UCSD-AML1 (cell line): Measurements from ENCODE around the gene ERCC6L2.

Experiments used
- DNase-seq: peaks from one replicate; lab custom pipeline; 2025; ENCODE audit not compliant: unreplicated experiment; lab: John Stamatoyannopoulos, UW

Gene ERCC6L2

GRCh38 chr9:95912773-95913172, 37.3 kb downstream of the ERCC6L2 start:
- DNase-seq = no peak

DNA sequence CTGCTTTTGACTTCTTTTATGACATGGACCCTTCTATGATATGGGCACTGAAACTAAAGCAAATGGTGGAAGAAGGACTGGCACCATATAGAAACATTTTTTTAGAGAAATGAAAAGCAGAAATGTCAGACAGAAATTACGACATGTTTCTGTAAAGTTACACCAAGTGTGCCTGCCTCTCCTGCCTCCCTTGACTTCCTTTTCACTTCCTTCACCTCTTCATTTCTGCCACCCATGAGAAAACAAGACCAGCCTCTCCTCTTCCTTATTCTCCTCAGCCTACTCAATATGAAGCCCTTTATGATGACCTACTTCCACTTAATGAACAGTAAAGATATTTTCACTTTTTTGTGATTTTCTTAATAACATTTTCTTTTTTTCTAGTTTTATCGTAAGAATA, 44.5 kb downstream of the ERCC6L2 start:
- no peak for DNase-seq

DNA sequence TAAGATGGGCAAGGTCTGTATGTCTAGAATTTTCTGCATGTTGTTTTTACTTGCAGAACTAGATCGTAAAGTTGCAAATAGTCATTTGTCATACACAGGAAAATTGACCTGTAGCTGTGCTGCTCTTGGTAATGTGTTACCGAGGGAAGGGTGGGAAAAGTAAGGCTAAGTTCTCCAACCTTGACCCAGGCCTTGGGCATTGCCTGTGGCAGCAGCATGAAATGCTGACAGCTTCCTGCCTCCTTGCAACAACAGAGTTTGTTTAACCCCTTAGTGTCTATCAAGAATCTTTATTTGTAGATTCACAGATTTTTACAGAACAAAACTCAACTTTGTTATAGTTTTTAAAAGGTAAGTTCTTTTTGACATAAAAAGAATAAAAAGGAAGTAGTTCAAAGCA, 48.3 kb downstream of the ERCC6L2 start:
- no peak for DNase-seq

GRCh38 chr9:95924987-95925386, 49.5 kb downstream of the ERCC6L2 start:
- no peak for DNase-seq

- DNase-seq = no peak
These were observed 51.9 kb downstream of the ERCC6L2 start for GRCh38 chr9:95927271-95928004.

DNA sequence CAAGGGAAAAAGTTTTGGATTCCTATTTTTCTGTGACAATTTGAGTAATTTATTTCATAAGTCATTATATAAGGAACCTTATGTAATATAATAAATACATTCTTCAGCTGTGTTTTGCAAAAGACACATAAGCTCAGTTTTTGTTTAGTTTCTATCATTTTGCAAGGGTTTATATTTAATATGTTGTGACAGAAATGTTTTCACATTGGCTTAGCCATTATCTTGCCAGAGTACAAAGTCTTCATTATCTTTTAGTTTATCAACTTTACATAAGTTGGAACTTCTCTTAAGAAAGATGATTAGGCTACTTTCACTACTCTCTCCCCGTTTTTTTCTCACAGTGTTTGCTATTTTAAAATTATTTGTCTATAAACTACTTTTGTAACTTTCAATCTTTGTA, 54.8 kb downstream of the ERCC6L2 start:
- no peak for DNase-seq

DNA sequence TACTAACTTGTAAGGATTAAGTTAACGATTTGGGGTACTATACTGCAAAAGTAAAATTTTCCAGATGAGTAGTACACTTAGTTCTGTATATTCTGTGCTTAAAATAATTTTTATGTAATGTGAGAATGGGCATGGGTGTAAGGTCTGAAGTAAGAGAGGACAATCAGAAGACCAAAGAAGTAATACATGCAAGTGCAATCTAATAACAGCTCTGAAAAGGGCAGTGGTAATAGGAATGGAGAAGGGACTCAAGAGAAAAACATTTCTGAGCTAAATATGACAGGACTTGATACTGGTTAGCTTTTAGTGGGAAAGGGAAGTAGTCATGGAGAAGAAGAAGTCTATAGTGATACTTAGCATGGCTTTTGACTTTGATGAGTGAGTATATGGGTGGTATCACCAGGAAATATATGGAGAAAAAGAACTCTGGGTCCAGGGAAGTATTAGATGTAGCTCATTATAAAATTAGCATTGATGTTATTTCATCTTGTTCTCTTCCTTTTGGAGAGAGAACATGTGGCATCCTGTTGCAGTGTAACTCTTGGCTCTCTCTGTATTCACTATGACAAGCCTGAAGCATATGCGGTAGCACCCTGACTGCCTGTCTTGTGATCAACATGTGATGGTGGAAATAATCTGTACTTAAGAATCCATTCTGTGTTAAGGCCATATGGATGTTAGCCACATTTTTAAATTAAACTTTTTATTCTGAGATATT, 60.5 kb downstream of the ERCC6L2 start:
- no peak for DNase-seq

GRCh38 chr9:95936579-95937075, 61.1 kb downstream of the ERCC6L2 start:
- DNase-seq = no peak

GRCh38 chr9:95937131-95937530, 61.6 kb downstream of the ERCC6L2 start:
- no peak for DNase-seq

- DNase-seq = no peak
These were observed 63.2 kb downstream of the ERCC6L2 start for GRCh38 chr9:95938724-95939123.

GRCh38 chr9:95939472-95939871, 64.0 kb downstream of the ERCC6L2 start:
- no peak for DNase-seq

GRCh38 chr9:95940265-95940664, 64.8 kb downstream of the ERCC6L2 start:
- DNase-seq = no peak

- DNase-seq = no peak
These were observed 66.5 kb downstream of the ERCC6L2 start for GRCh38 chr9:95942016-95942415.

DNA sequence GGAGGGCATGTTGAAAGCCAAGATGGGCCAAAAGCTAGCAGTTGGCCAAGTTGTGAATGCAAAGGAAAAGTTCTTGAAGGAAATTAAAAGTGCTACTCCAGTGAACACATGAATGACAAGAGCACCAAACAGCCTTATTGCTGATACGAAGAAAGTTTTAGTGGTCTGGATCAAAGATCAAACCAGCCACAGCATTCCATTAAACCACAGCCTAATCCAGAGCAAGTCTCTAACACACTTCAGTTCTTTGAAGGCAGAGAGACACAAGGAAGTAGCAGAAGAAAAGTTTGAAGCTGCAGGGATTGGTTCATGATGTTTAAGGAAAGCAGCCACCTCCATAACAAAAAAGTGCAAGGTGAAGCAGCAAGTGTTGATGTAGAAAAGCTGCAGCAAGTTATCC, 71.6 kb downstream of the ERCC6L2 start:
- DNase-seq = no peak

DNA sequence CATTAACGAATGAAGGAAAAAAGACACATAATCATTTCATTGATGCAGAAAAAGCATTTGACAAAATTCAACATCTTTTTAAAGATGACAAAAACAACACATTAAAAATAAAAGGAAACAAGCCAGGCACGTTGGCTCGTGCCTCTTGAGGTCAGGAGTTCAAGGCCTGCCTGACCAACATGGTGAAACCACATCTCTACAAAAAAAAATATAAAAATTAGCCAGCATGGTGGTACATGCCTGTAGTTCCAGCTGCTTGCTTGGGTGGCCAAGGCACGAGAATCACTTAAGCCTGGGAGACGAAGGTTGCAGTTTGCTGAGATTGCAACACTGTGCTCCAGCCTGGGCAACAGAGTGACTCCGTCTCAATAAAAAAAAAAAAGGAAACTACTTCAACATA, 77.0 kb downstream of the ERCC6L2 start:
- no peak for DNase-seq

DNA sequence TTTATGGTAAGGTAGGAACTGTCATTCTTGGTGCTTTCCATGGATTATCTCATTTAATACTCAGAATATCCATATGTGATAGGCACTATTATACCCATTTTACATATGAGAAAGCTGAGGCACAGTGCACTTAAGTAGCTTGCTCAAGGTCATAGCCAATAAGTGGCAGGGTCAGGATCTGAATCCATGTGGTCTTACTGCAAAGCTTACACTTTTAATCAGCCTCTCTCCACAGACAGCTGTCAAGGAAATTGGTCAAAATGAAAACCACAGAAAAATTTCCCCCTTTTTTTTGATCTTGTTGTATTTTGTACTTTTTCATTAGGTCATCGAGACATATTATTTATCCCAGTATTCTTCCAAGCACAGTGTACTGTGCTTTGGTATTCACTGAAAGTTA, 78.5 kb downstream of the ERCC6L2 start:
- no peak for DNase-seq

GRCh38 chr9:95954940-95955339, 79.4 kb downstream of the ERCC6L2 start:
- DNase-seq = no peak

- DNase-seq = no peak
These were observed 87.4 kb downstream of the ERCC6L2 start for GRCh38 chr9:95962936-95963335.

DNA sequence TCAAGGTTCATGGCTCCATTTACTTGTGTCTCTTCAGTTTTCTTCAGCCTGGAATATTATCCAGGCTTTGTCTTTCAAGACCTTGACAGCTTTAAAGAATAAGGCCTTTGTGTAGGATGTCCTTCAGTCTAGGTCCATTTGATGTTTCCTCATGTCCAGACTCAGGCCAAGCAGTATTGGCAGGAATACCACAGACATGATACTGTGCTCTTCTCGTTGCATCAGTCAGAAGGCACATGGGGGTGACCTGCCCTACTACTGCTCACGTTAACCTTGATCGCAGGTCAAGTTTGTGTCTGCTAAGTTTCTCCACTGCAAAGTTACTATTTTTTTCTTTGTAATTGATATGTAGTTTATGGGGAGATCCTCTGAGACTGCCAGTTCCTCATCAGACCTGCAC, 88.2 kb downstream of the ERCC6L2 start:
- DNase-seq = no peak

DNA sequence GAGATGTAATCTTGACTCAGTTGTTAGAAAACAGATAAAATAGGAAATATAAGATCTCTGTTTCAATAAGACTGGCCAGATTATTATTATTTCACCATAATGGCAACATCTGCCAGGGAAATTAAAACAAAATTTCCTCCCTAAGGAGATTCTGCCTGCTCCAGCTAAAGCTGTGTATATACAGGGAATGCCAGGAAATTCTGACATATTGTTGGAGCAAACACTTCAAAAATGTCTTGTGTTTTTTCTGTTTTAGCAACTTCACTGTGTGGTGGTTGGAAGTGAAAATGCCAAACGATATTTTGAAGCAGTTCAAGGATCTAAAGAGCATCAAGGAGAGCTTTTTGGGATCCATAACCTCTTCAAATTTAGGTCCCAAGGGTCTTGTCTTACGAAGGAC, 90.8 kb downstream of the ERCC6L2 start:
- DNase-seq = no peak

DNA sequence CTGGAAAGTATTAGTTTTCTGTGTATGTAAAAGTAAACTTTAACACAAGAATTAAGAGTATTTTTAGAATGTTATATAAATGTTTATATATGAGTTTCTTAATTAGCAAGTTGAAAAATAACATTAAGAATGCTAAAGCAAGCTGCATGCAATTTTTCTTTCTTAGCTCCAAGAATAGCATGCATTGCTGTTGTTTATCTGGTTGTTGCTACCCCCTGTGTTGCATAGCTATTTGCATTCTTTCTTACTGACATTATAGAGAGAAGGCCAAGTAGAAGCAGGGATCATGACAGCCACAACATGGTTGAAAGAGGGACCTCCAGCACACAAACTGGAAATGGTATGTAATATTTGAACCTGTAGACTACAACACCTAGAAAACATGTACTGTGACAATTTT, 94.8 kb downstream of the ERCC6L2 start:
- DNase-seq = no peak

GRCh38 chr9:95971815-95972214, 96.3 kb downstream of the ERCC6L2 start:
- no peak for DNase-seq

GRCh38 chr9:95974389-95974788, 98.9 kb downstream of the ERCC6L2 start:
- no peak for DNase-seq
